NCI-H510A (cell line): ENCODE measurements around the gene DCLRE1C.
"Not testable (repeated sequence)": the region's sequence is repeated elsewhere in the genome, so short reads cannot be mapped to it uniquely, and the experiment has no call there.

Experiments
- DNase-seq: peaks from one replicate; lab custom pipeline; 2025; lab: John Stamatoyannopoulos, UW

The DCLRE1C gene

GRCh38 chr10:14945108-14945507 is 8.8 kb downstream of the DCLRE1C start:
- DNase-seq, result no peak

- DNase-seq, result not testable (repeated sequence)
Observed at GRCh38 chr10:14942950-14943338, 11.0 kb downstream of the DCLRE1C start.

GRCh38 chr10:14942147-14942949 is 11.5 kb downstream of the DCLRE1C start:
- not testable (repeated sequence) for DNase-seq

GRCh38 chr10:14938971-14939370 is 14.9 kb downstream of the DCLRE1C start:
- not testable (repeated sequence) for DNase-seq

DNA sequence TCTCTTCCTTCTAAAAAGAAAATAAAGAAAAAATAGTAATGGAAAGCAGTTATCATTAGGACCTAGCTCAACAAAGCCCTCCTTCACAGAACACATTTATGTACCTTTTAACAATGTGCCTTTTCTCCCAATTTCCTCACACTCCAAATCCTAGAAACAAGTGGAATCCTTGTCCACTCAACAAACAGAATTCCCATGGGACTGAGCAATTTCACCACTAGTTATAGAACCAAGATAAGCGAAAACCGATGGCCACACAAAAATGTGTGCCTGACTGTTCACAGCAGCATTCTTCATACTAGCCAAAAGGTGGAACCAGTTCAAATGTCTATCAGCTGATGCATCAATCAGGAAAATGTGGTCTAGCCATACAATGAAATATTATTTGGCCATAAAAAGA is 17.3 kb downstream of the DCLRE1C start:
- DNase-seq, result no peak

DNA sequence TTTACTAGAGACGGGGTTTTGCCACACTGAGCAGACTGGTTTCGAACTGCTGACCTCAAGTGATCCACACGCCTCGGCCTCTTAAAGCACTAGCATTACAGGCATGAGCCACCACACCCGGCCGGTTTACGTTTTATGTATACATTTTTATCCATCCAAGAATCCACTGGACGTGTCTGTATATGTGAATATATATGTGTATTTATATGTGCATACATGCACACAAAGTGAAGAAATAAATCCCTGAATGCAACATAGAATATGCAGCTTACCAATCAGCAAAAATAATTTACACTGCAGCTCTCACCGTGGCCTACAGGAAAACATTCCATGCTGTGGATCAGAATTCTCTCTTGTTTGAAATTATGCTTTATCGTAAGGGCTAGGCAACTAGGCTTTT is 23.3 kb downstream of the DCLRE1C start:
- DNase-seq, result no peak

DNA sequence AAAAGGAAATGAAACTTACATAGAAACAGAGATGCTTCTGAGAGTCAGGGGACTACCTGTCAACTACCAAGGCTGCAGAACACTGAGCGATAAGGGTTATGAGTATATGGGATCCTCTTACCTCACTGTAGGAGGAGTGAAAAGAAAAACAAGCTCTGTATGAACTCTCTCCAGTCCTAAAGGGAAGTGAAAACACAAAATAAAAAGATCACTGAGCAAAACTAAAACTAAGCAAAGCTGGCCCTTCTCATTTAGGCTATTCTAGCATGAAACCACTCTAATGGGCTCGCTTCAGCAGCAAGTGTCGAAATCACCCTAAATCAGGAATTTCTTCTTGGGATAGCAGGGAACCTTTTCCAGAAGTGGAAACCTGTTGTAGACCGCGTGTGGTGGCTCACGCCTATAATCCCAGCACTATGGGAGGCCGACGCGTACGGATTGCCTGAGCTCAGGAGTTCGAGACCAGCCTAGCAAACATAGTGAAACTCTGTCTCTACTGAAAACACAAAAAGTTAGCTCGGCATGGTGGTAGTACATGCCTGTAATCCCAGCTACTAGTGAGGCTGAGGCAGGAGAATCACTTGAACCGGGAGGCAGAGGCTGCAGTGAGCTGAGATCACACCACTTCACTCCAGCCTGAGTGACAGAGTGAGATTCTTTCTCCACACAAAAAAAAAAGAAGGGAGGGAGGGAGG is 27.0 kb downstream of the DCLRE1C start:
- DNase-seq, result no peak

- no peak for DNase-seq
Observed at GRCh38 chr10:14926061-14926470, 27.8 kb downstream of the DCLRE1C start.

DNA sequence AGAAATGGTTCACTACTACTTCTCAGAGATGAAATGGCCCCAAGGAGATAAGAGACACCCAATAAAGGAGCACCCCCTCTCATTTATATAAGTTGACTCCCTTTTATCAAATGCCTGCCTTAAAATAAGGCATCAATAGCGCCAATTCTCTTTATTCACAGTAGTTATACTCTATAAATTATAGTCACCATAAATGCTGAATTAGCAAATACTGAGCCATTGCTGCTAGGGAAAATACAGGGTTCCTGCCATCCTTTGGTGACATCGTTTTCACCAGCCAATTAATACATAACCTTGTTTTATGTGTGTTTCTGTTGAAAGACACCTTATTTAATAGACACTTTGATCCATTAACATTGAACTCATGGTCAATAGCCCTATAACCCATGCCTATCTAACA is 28.6 kb downstream of the DCLRE1C start:
- no peak for DNase-seq

- no peak for DNase-seq
Observed at GRCh38 chr10:14924013-14924412, 29.9 kb downstream of the DCLRE1C start.

DNA sequence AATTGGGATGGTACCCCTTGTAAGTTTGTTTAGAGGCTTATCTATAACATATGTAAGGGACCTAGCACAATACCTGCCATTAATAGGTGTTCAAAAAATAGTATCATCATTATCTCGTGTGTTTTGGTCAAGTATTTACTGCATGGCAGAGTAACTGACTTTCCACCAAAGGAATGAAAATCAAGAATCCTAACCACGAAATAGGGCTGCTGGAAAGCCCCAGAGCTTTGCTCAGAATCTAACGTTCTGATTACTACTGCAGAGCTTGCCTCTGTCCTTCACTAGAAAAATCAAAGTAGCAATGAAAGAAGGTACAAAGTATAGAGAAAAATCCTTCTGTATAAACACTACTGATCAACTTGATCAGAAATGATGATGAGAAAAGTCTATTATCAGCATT is 34.9 kb downstream of the DCLRE1C start:
- DNase-seq, result no peak

- no peak for DNase-seq
Observed at GRCh38 chr10:14917827-14918226, 36.1 kb downstream of the DCLRE1C start.

DNA sequence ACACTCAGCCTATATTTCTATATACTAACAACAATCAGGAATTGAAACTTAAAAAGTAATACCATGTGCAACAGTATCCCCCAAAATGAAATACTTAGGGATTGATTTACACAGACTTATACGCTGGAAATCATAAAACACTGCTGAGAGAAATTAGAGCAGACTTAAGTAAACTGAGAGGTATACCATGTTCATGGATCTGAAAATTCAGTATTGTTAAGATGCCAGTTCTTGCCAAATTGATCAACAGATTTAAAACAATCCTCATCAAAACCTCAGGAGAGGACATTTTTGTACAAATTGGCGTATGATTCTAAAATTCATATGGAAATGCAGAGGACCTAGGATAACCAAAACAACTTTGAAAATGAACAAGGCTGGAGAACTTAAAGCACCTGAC is 37.3 kb downstream of the DCLRE1C start:
- DNase-seq, result no peak

- no peak for DNase-seq
Observed at GRCh38 chr10:14911801-14912200, 42.1 kb downstream of the DCLRE1C start.

DNA sequence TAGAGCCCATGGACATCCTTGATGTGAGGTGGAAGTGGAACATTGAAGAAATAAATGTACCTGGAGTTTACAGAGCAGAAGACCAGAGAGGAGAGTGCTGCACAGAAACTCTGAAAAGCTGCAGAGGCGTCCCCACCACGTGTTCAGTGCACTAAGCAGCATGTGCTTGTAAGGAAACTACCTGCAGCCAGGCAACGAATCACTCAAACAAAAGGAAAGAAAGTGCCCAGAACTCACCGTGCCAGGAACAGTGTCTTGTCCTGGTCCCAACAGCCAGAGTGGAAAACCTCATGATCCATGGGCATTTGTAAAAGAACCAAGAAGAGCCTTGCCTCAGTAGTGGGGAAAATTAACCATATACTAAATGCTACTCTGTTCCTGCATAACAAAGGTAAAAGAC is 42.9 kb downstream of the DCLRE1C start:
- DNase-seq, result no peak

DNA sequence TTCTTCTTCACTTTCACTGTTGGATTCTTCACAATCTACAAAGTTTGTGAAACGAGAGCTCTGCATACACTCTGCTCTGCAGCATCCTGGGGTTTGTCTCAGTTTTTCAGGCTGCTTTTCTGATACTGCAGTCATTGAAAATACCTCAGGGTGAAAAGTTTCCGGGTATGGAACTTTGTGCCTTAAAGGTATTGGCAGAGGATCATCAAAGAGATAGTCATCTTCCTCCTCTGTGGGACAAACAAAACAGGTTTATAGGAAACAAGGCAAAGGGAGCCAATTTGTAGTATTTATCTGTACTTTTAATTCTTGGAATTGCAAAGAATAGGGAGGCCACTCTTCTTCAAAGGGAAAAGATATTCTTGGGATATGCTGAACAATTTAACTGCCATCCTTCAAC is 44.8 kb downstream of the DCLRE1C start:
- DNase-seq, result no peak

- not testable (repeated sequence) for DNase-seq
Observed at GRCh38 chr10:14907591-14907990, 46.3 kb downstream of the DCLRE1C start.

DNA sequence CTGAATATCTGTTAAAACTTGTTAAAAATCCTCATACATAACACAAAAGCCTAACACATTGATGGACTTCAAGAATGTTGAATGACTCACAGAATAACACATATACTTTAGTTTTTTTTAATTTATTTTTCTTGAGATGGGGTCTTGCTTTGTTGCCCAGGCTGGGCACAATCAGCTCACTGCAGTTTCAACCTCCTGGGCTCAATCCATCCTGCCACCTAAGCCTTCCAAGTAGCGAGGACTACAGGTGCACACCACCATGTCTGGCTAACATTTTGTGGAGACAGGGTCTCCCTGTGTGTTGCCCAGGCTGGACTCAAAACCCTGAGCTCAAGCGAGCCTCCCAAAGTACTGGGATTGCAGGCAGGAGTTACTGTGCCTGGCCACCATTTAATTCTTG is 47.1 kb downstream of the DCLRE1C start:
- DNase-seq, result no peak

DNA sequence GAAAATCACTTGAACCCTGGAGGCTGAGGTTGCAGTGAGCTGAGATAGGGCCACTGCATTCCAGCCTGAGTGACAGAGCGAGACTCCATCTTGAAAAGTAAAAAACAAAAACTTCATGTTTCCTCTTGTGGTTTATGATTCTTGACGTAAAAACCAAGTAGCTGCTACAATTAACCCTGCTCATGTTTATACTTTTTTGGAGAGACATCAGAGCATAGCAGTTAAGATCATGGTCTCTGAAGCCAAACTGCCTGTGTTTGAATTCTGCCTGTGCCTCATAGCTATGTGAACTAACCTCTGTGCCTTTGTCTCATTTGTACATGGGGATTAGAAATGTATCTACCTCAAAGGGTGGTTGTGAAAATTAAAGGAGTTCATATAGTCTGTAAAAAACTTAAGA is 48.0 kb downstream of the DCLRE1C start:
- no peak for DNase-seq

DNA sequence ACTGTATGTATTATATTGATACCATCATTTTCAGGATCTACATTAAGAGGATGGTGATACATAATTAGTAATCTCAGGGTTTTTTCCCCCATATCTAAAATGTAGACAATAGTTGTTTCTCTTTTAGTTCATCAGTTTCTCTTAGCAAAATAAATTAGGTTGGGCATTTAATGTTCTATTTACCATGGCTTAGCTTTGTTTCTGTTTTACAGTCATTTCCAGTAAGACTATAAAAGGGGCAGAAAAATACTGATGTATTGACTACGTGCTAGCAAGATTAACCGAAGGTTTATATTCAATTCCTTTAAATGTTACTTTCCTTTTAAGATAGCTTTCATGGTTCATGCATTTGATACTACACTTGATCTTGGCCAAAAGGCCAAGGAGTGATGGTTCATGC is 49.0 kb downstream of the DCLRE1C start:
- no peak for DNase-seq

- no peak for DNase-seq
Observed at GRCh38 chr10:14904316-14904732, 49.6 kb downstream of the DCLRE1C start.

DNA sequence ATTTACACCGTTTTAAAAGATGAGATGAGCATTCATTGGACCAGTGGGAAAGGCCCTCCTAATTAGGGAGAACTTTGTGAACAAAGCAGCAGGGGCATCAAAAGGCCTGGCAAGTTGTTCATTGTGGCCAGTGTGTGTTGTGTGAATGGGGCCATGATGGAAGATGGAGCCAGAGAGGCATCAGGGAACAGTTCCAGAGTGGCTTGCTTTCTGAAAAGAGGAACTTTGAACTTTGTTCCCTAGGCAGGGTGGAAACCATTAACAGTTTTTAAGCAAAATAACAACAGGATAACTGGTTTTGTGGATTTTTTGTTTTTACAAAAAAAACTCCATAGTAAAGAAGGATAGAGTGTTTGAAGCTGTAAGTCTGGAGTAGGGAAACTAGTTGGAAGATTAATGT is 62.7 kb downstream of the DCLRE1C start:
- no peak for DNase-seq

GRCh38 chr10:14889318-14889717 is 64.6 kb downstream of the DCLRE1C start:
- DNase-seq, result no peak

- no peak for DNase-seq
Observed at GRCh38 chr10:14884082-14884481, 69.8 kb downstream of the DCLRE1C start.
